Muscle of leg (tissue), 11 donors: ENCODE measurements around the gene CCDC92B. TPM values are rescaled to one million over a fixed set of nuclear protein-coding genes. Genes with fewer than 3 reads are reported as not detected.

ENCODE experiments used
- DNase-seq: peaks from one replicate; pipeline ENCODE4 v3.0.0; 2013
- H3K27ac ChIP-seq: one replicate; pipeline ENCODE4 v1.5.1; 2013; ENCODE audit warnings: mild to moderate bottlenecking, low read length, control low read depth
- H3K27me3 ChIP-seq: one replicate; pipeline ENCODE4 v1.6.1; 2013; ENCODE audit warnings: low read length; ENCODE audit not compliant: control insufficient read depth, insufficient read depth
- H3K36me3 ChIP-seq: one replicate; pipeline ENCODE4 v1.6.1; 2013; ENCODE audit warnings: low read length; ENCODE audit not compliant: control insufficient read depth, insufficient read depth
- H3K4me1 ChIP-seq: one replicate; pipeline ENCODE4 v1.6.1; 2013; ENCODE audit warnings: low read length; ENCODE audit not compliant: control insufficient read depth, insufficient read depth
- H3K4me3 ChIP-seq: one replicate; pipeline ENCODE4 v1.5.1; 2013; ENCODE audit warnings: low read length, control low read depth
- H3K9me3 ChIP-seq: replicated peaks from 2 replicates; pipeline ENCODE4 v1.6.1; 2013; ENCODE audit warnings: low read depth, low read length; ENCODE audit not compliant: control insufficient read depth
- WGBS: methylation state at CpG from one replicate; pipeline ENCODE4 v1.1.5; 2013; ENCODE audit warnings: missing lambda C conversion rate; ENCODE audit not compliant: insufficient coverage; 5-methylcytosine and 5-hydroxymethylcytosine counted together
- polyA plus RNA-seq, 8 donors: library from polyadenylated mRNA; unstranded; fragments of 120-200 nt; gene quantifications; one replicate each; pipeline versions ENCODE4 v1.2.1 to v1.2.3, GENCODE V29; 2013; ENCODE audit warnings: inconsistent platforms in 1 of 8, low replicate concordance in 1 of 8; ENCODE audit not compliant: insufficient read length in 8 of 8, insufficient read depth in 1 of 8
- total RNA-seq: library from RNA; stranded (reverse); fragments of 120-200 nt; gene quantifications from one replicate; pipeline ENCODE4 v1.2.4, GENCODE V29; 2013

The CCDC92B gene
- total and polyA plus RNA-seq, 9 donors: 0.08 to 0.25 (median 0.13) TPM

GRCh38 chr17:2695961-2696760 lies 53.3 kb downstream of the CCDC92B start:
- Histone ChIP-seq H3K27ac (no peak overlapping the region), H3K9me3 (no peaks in the 10 kb centered on the region), H3K27me3 (no peaks in the 10 kb centered on the region), H3K4me1 (no peaks in the 10 kb centered on the region), H3K36me3 (peaks cover 81% of the 10 kb centered on the region), H3K4me3 (no peak overlapping the region)
- DNase-seq: no peak
- 87% methylated on average over 31 of the region's 36 CpGs for WGBS

- peaks cover 83% of the 10 kb centered on the region for H3K36me3 ChIP-seq
- WGBS: 91% methylated on average over 28 of the region's 28 CpGs
- no peaks in the 10 kb centered on the region for H3K4me1 ChIP-seq
- DNase-seq: no peak
- H3K27me3 ChIP-seq: no peaks in the 10 kb centered on the region
- no peak overlapping the region for H3K4me3 ChIP-seq
- no peak overlapping the region for H3K27ac ChIP-seq
- no peaks in the 10 kb centered on the region for H3K9me3 ChIP-seq
Measured at GRCh38 chr17:2695243-2695960, 54.0 kb downstream of the CCDC92B start.

GRCh38 chr17:2694381-2695242 lies 54.8 kb downstream of the CCDC92B start:
- H3K27me3 ChIP-seq: no peaks in the 10 kb centered on the region
- H3K27ac ChIP-seq: no peak overlapping the region
- no peaks in the 10 kb centered on the region for H3K9me3 ChIP-seq
- no peak for DNase-seq
- WGBS: 88% methylated on average over 32 of the region's 42 CpGs
- H3K36me3 ChIP-seq: peaks cover 79% of the 10 kb centered on the region
- H3K4me3 ChIP-seq: no peak overlapping the region
- peaks cover 2% of the 10 kb centered on the region for H3K4me1 ChIP-seq

GRCh38 chr17:2693561-2694380 lies 55.7 kb downstream of the CCDC92B start:
- H3K4me1 ChIP-seq: peaks cover 10% of the 10 kb centered on the region
- 88% methylated on average over 31 of the region's 37 CpGs for WGBS
- H3K36me3 ChIP-seq: peaks cover 76% of the 10 kb centered on the region
- no peak overlapping the region for H3K4me3 ChIP-seq
- DNase-seq: no peak
- H3K27me3 ChIP-seq: no peaks in the 10 kb centered on the region
- no peak overlapping the region for H3K27ac ChIP-seq
- H3K9me3 ChIP-seq: no peaks in the 10 kb centered on the region

GRCh38 chr17:2692781-2693135 lies 56.7 kb downstream of the CCDC92B start:
- no peaks in the 10 kb centered on the region for H3K27me3 ChIP-seq
- 87% methylated on average over 10 of the region's 14 CpGs for WGBS
- peaks cover 15% of the 10 kb centered on the region for H3K4me1 ChIP-seq
- H3K27ac ChIP-seq: no peak overlapping the region
- H3K4me3 ChIP-seq: no peak overlapping the region
- H3K9me3 ChIP-seq: no peaks in the 10 kb centered on the region
- peaks cover 66% of the 10 kb centered on the region for H3K36me3 ChIP-seq
- no peak for DNase-seq

GRCh38 chr17:2691965-2692780 lies 57.3 kb downstream of the CCDC92B start:
- 75% methylated on average over 59 of the region's 71 CpGs for WGBS
- Histone ChIP-seq H3K27ac (no peak overlapping the region), H3K4me3 (no peak overlapping the region), H3K36me3 (peaks cover 60% of the 10 kb centered on the region), H3K9me3 (no peaks in the 10 kb centered on the region), H3K27me3 (no peaks in the 10 kb centered on the region), H3K4me1 (peaks cover 15% of the 10 kb centered on the region)
- no peak for DNase-seq

- Histone ChIP-seq H3K36me3 (peaks cover 53% of the 10 kb centered on the region), H3K27ac (no peak overlapping the region), H3K4me3 (no peak overlapping the region), H3K27me3 (no peaks in the 10 kb centered on the region), H3K9me3 (no peaks in the 10 kb centered on the region), H3K4me1 (peaks cover 20% of the 10 kb centered on the region)
- no peak for DNase-seq
- 92% methylated on average over 47 of the region's 62 CpGs for WGBS
Measured at GRCh38 chr17:2691069-2691871, 58.2 kb downstream of the CCDC92B start.

GRCh38 chr17:2690165-2691068 lies 59.0 kb downstream of the CCDC92B start:
- no peaks in the 10 kb centered on the region for H3K27me3 ChIP-seq
- no peak overlapping the region for H3K27ac ChIP-seq
- H3K36me3 ChIP-seq: peaks cover 48% of the 10 kb centered on the region
- 65% methylated on average over 29 of the region's 55 CpGs for WGBS
- no peak overlapping the region for H3K4me3 ChIP-seq
- no peaks in the 10 kb centered on the region for H3K9me3 ChIP-seq
- peaks cover 27% of the 10 kb centered on the region for H3K4me1 ChIP-seq
- no peak for DNase-seq
